HepG2 (cell line): ENCODE data around the gene GLIS2. TPM values are rescaled to one million over a fixed set of nuclear protein-coding genes. Genes with fewer than 3 reads are reported as not detected.

Experiments used
- DNMT1 ChIP-seq: sonication (generic); formaldehyde crosslinking; IDR thresholded peaks from 2 replicates; pipeline ENCODE4 v1.5.1; 2020; ENCODE audit warnings: mild to moderate bottlenecking, missing genetic modification reagents
- FOXO4 ChIP-seq: sonication (generic); formaldehyde crosslinking; conservative IDR thresholded peaks from 2 replicates; pipeline ENCODE4 v1.8.1; 2023; ENCODE audit warnings: missing genetic modification reagents
- SIN3B ChIP-seq: fragments of 150-350 bp; IDR thresholded peaks from 2 replicates; pipeline ENCODE4 v1.6.1; 2014; ENCODE audit warnings: low read length
- ZNF883 ChIP-seq: sonication (generic); formaldehyde crosslinking; IDR thresholded peaks from 2 replicates; pipeline ENCODE4 v1.5.1; 2020; ENCODE audit warnings: mild to moderate bottlenecking, missing genetic modification reagents; ENCODE audit errors: not compliant biosample characterization
- polyA plus RNA-seq, 8 experiments: library from polyadenylated mRNA; depleted of rRNA in 3 of 8; stranded (reverse) in 7 of 8; unstranded in 1 of 8; fragments of >200 nt; fragmentation: Illumina TruSeq in 4 of 8; extraction: Trizol in 4 of 8; gene quantifications; 2 replicates each; pipeline versions ENCODE4 v1.2.1 to v1.2.3, GENCODE V29; 2011 to 2016; ENCODE audit warnings: low read depth in 4 of 8, missing spikeins in 1 of 8, mixed read lengths in 1 of 8; ENCODE audit not compliant: insufficient read depth in 1 of 8
- total RNA-seq, 5 experiments: library from RNA; depleted of rRNA; stranded (reverse); fragments of >200 nt; fragmentation: Illumina TruSeq; extraction: Trizol; gene quantifications; 2 replicates each; pipeline ENCODE4 v1.2.3, GENCODE V29; 2016; ENCODE audit warnings: low read depth in 1 of 5
- TF ChIP-seq, protein P1 (sequence below): sonication (generic); formaldehyde crosslinking; IDR thresholded peaks from one replicate; pipeline ENCODE4 v1.5.1; 2020; ENCODE audit warnings: mild to moderate bottlenecking, missing genetic modification reagents; ENCODE audit errors: not compliant biosample characterization
- TF ChIP-seq, protein P2 (sequence below): sonication (generic); formaldehyde crosslinking; IDR thresholded peaks from 2 replicates; pipeline ENCODE4 v1.8.0; 2022; ENCODE audit warnings: low read depth, missing genetic modification reagents

GLIS2 gene
- total and polyA plus RNA-seq, 2 of the 13 experiments (the other 11 are each of a cell fraction or from before 2014, with no cell fraction given) = 0.28 to 0.29 TPM

GRCh38 chr16:4386451-4386805, 70.6 kb downstream of the GLIS2 start (continued):
- TF ChIP-seq, protein P1, sequence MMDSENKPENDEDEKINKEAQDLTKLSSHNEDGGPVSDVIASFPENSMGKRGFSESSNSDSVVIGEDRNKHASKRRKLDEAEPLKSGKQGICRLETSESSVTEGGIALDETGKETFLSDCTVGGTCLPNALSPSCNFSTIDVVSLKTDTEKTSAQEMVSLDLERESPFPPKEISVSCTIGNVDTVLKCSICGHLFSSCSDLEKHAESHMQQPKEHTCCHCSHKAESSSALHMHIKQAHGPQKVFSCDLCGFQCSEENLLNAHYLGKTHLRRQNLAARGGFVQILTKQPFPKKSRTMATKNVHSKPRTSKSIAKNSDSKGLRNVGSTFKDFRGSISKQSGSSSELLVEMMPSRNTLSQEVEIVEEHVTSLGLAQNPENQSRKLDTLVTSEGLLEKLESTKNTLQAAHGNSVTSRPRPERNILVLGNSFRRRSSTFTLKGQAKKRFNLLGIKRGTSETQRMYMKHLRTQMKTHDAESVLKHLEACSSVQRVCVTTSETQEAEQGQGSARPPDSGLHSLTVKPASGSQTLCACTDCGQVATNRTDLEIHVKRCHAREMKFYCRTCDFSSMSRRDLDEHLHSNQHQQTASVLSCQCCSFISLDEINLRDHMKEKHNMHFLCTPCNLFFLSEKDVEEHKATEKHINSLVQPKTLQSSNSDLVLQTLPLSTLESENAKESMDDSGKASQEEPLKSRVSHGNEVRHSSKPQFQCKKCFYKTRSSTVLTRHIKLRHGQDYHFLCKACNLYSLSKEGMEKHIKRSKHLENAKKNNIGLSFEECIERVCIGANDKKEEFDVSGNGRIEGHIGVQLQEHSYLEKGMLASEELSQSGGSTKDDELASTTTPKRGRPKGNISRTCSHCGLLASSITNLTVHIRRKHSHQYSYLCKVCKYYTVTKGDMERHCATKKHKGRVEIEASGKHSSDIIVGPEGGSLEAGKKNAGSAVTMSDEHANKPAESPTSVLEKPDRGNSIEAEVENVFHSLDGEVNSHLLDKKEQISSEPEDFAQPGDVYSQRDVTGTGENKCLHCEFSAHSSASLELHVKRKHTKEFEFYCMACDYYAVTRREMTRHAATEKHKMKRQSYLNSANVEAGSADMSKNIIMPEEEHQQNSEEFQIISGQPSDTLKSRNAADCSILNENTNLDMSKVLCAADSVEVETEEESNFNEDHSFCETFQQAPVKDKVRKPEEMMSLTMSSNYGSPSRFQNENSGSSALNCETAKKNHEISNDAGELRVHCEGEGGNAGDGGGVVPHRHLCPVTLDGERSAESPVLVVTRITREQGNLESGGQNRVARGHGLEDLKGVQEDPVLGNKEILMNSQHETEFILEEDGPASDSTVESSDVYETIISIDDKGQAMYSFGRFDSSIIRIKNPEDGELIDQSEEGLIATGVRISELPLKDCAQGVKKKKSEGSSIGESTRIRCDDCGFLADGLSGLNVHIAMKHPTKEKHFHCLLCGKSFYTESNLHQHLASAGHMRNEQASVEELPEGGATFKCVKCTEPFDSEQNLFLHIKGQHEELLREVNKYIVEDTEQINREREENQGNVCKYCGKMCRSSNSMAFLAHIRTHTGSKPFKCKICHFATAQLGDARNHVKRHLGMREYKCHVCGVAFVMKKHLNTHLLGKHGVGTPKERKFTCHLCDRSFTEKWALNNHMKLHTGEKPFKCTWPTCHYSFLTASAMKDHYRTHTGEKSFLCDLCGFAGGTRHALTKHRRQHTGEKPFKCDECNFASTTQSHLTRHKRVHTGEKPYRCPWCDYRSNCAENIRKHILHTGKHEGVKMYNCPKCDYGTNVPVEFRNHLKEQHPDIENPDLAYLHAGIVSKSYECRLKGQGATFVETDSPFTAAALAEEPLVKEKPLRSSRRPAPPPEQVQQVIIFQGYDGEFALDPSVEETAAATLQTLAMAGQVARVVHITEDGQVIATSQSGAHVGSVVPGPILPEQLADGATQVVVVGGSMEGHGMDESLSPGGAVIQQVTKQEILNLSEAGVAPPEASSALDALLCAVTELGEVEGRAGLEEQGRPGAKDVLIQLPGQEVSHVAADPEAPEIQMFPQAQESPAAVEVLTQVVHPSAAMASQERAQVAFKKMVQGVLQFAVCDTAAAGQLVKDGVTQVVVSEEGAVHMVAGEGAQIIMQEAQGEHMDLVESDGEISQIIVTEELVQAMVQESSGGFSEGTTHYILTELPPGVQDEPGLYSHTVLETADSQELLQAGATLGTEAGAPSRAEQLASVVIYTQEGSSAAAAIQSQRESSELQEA (CRISPR knock-in tag) = no peak
- TF ChIP-seq FOXO4 (CRISPR knock-in tag) (no peak), SIN3B (no peak), ZNF883 (CRISPR knock-in tag) (no peak), DNMT1 (CRISPR knock-in tag) (no peak)
- TF ChIP-seq, protein P2, sequence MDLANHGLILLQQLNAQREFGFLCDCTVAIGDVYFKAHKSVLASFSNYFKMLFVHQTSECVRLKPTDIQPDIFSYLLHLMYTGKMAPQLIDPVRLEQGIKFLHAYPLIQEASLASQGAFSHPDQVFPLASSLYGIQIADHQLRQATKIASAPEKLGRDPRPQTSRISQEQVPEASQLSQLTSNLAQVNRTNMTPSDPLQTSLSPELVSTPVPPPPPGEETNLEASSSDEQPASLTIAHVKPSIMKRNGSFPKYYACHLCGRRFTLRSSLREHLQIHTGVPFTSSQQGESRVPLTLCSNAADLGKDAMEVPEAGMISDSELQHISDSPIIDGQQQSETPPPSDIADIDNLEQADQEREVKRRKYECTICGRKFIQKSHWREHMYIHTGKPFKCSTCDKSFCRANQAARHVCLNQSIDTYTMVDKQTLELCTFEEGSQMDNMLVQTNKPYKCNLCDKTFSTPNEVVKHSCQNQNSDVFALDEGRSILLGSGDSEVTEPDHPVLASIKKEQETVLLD (CRISPR knock-in tag) = no peak
